GM18868 (cell line): Measurements from ENCODE around the gene KIF25.

ENCODE experiments used
- ATAC-seq: cut with Tn5 transposase; IDR thresholded peaks from one replicate; pipeline ENCODE4 v1.9.1; 2021; ENCODE audit warnings: mild to moderate bottlenecking, moderate library complexity; ENCODE audit not compliant: unreplicated experiment

Gene KIF25

GRCh38 chr6:168033791-168034190, 36.3 kb downstream of the KIF25 start:
- no peak for ATAC-seq

- ATAC-seq = no peak
Observed at GRCh38 chr6:168034537-168034936, 37.1 kb downstream of the KIF25 start.

- no peak for ATAC-seq
Observed at GRCh38 chr6:168035098-168035660, 37.7 kb downstream of the KIF25 start.

GRCh38 chr6:168035661-168036545, 38.4 kb downstream of the KIF25 start:
- ATAC-seq = no peak

- no peak for ATAC-seq
Observed at GRCh38 chr6:168037242-168037641, 39.8 kb downstream of the KIF25 start.

GRCh38 chr6:168037856-168038255, 40.4 kb downstream of the KIF25 start:
- ATAC-seq = no peak

- ATAC-seq = no peak
Observed at GRCh38 chr6:168038576-168039140, 41.2 kb downstream of the KIF25 start.

- ATAC-seq = no peak
Observed at GRCh38 chr6:168039301-168039700, 41.8 kb downstream of the KIF25 start.

GRCh38 chr6:168039849-168040248, 42.4 kb downstream of the KIF25 start:
- no peak for ATAC-seq

- ATAC-seq = no peak
Observed at GRCh38 chr6:168040856-168041496, 43.5 kb downstream of the KIF25 start.

- no peak for ATAC-seq
Observed at GRCh38 chr6:168041928-168042327, 44.5 kb downstream of the KIF25 start.

GRCh38 chr6:168042426-168043192, 45.1 kb downstream of the KIF25 start:
- no peak for ATAC-seq

- ATAC-seq = no peak
Observed at GRCh38 chr6:168043193-168043847, 45.8 kb downstream of the KIF25 start.

- no peak for ATAC-seq
Observed at GRCh38 chr6:168043848-168044415, 46.5 kb downstream of the KIF25 start.

- no peak for ATAC-seq
Observed at GRCh38 chr6:168044521-168045130, 47.2 kb downstream of the KIF25 start.

GRCh38 chr6:168045141-168045691, 47.7 kb downstream of the KIF25 start:
- no peak for ATAC-seq

- no peak for ATAC-seq
Observed at GRCh38 chr6:168045706-168046620, 48.5 kb downstream of the KIF25 start.

GRCh38 chr6:168046696-168047095, 49.2 kb downstream of the KIF25 start:
- ATAC-seq = no peak
